H1 (cell line): Measurements from ENCODE around the gene LARP4B. TPM values are rescaled to one million over a fixed set of nuclear protein-coding genes. Genes with fewer than 3 reads are reported as not detected.

ENCODE experiments used
- CTCF ChIA-PET: fragments of 300-600 bp; sonication (Branson Sonifier 250); formaldehyde crosslinking; loops from one replicate; lab custom pipeline; 2021; ENCODE audit not compliant: partially characterized antibody; lab: Charles Lee
- POLR2A ChIA-PET: fragments of 300-600 bp; sonication (Branson Sonifier 250); formaldehyde crosslinking; loops from one replicate; lab custom pipeline; 2021; ENCODE audit warnings: inconsistent platforms; ENCODE audit not compliant: partially characterized antibody; lab: Charles Lee
- DNase-seq, 2 experiments: peaks; one replicate each; pipeline versions ENCODE4 v3.0.0 to v3.0.0-alpha.2; 2010 to 2022; ENCODE audit warnings: low spot score in 2 of 2, low read depth in 1 of 2, mixed read lengths in 1 of 2
- FAIRE-seq: peaks from 2 replicates; lab custom pipeline; 2011; peaks lifted over from hg19 to GRCh38; lab: Jason Lieb, UNC
- H2AFZ ChIP-seq: 2 replicates; pipeline ENCODE4 v1.8.1; 2012; ENCODE audit warnings: low read length, inconsistent platforms
- H2AK5ac ChIP-seq: 2 replicates; pipeline ENCODE4 v1.6.1; 2013; ENCODE audit warnings: low read depth, low read length
- H2BK120ac ChIP-seq: replicated peaks from 2 replicates; pipeline ENCODE3; 2013; ENCODE audit warnings: low read depth, low read length, inconsistent platforms
- H2BK12ac ChIP-seq: 2 replicates; pipeline ENCODE4 v1.6.1; 2013; ENCODE audit warnings: low read depth, low read length
- H2BK15ac ChIP-seq: 2 replicates; pipeline ENCODE4 v1.6.1; 2013; ENCODE audit warnings: low read length
- H2BK20ac ChIP-seq: 2 replicates; pipeline ENCODE4 v1.6.1; 2013; ENCODE audit warnings: low read length
- H2BK5ac ChIP-seq: 2 replicates; pipeline ENCODE4 v1.6.1; 2013; ENCODE audit warnings: low read depth, low read length
- H3K14ac ChIP-seq: 2 replicates; pipeline ENCODE4 v1.6.1; 2013; ENCODE audit warnings: inconsistent platforms; ENCODE audit not compliant: insufficient read length
- H3K18ac ChIP-seq: 2 replicates; pipeline ENCODE4 v1.6.1; 2013; ENCODE audit warnings: low read length; ENCODE audit errors: extremely low read depth
- H3K23ac ChIP-seq: 2 replicates; pipeline ENCODE4 v1.6.1; 2013; ENCODE audit warnings: inconsistent platforms; ENCODE audit not compliant: insufficient read length
- H3K23me2 ChIP-seq: 2 replicates; pipeline ENCODE4 v1.6.1; 2013; ENCODE audit warnings: low read depth, low read length
- H3K27ac ChIP-seq: 2 replicates; pipeline ENCODE4 v1.6.1; 2011; ENCODE audit warnings: low read depth, low read length, inconsistent platforms
- H3K27me3 ChIP-seq, 4 experiments: replicated peaks in 1 of 4; 1 replicate in 1 of 4; 2 replicates in 3 of 4; pipeline versions ENCODE4 v1.6.1 to v1.8.1; 2011 to 2013; ENCODE audit warnings: low read length in 3 of 4, mild to moderate bottlenecking in 3 of 4, inconsistent platforms in 2 of 4, mixed read lengths in 2 of 4, moderate library complexity in 1 of 4; ENCODE audit not compliant: control insufficient read depth in 3 of 4, insufficient read depth in 3 of 4; ENCODE audit errors: extremely low read depth in 1 of 4
- H3K36me3 ChIP-seq, 4 experiments: 2 replicates each; pipeline versions ENCODE4 v1.6.1 to v1.8.1; 2011 to 2013; ENCODE audit warnings: mild to moderate bottlenecking in 4 of 4, low read length in 3 of 4, moderate library complexity in 2 of 4, control low read depth in 1 of 4, inconsistent platforms in 1 of 4; ENCODE audit not compliant: insufficient read depth in 4 of 4, control insufficient read depth in 2 of 4
- H3K4ac ChIP-seq: replicated peaks from 2 replicates; pipeline ENCODE3; 2013; ENCODE audit warnings: low read length, low read depth, mixed read lengths, inconsistent platforms; ENCODE audit not compliant: insufficient read length
- H3K4me1 ChIP-seq, 4 experiments: replicated peaks in 1 of 4; 1 replicate in 1 of 4; 2 replicates in 3 of 4; pipeline versions ENCODE4 v1.6.1 to v1.8.1; 2011 to 2013; ENCODE audit warnings: low read length in 3 of 4, inconsistent platforms in 2 of 4, mixed read lengths in 1 of 4; ENCODE audit not compliant: insufficient read depth in 4 of 4, control insufficient read depth in 3 of 4
- H3K4me2 ChIP-seq, 2 experiments: 2 replicates each; pipeline versions ENCODE4 v1.6.1 to v1.8.1; 2011 to 2013; ENCODE audit warnings: low read depth in 2 of 2, low read length in 2 of 2, control low read depth in 1 of 2, inconsistent platforms in 1 of 2, mild to moderate bottlenecking in 1 of 2; ENCODE audit not compliant: insufficient read depth in 1 of 2
- H3K4me3 ChIP-seq, 4 experiments: fragments of 200-600, 300-600 bp in 1 of 4; sonication (generic), shearing (Covaris generic), sonication (Bioruptor Twin) in 1 of 4; 2 replicates each; pipeline versions ENCODE4 v1.5.1 to v1.8.1; 2011 to 2016; ENCODE audit warnings: low read length in 4 of 4, low read depth in 3 of 4, control low read depth in 2 of 4, inconsistent platforms in 2 of 4, mild to moderate bottlenecking in 2 of 4, mixed read lengths in 1 of 4, moderate library complexity in 1 of 4; ENCODE audit not compliant: insufficient read depth in 2 of 4; ENCODE audit errors: extremely low read depth in 1 of 4
- H3K56ac ChIP-seq: replicated peaks from 2 replicates; pipeline ENCODE3; 2013; ENCODE audit warnings: low read depth, mild to moderate bottlenecking, mixed read lengths, low read length, inconsistent platforms; ENCODE audit not compliant: insufficient read length
- H3K79me1 ChIP-seq: 2 replicates; pipeline ENCODE4 v1.6.1; 2013; ENCODE audit warnings: low read depth, low read length, control low read depth
- H3K79me2 ChIP-seq, 2 experiments: 2 replicates each; pipeline versions ENCODE4 v1.6.1 to v1.8.1; 2012 to 2013; ENCODE audit warnings: low read length in 2 of 2, mild to moderate bottlenecking in 2 of 2, inconsistent platforms in 1 of 2; ENCODE audit not compliant: insufficient read depth in 2 of 2, control insufficient read depth in 1 of 2
- H3K9ac ChIP-seq, 4 experiments: replicated peaks in 1 of 4; 1 replicate in 1 of 4; 2 replicates in 3 of 4; pipeline versions ENCODE4 v1.6.1 to v1.8.1; 2011 to 2013; ENCODE audit warnings: low read depth in 3 of 4, low read length in 3 of 4, control low read depth in 2 of 4, mild to moderate bottlenecking in 2 of 4, moderate library complexity in 2 of 4, inconsistent platforms in 1 of 4; ENCODE audit errors: extremely low read depth in 1 of 4
- H3K9me3 ChIP-seq, 2 experiments: 2 replicates each; pipeline versions ENCODE4 v1.6.1 to v1.8.1; 2012 to 2013; ENCODE audit warnings: mild to moderate bottlenecking in 2 of 2, moderate library complexity in 2 of 2, control low read depth in 1 of 2, inconsistent platforms in 1 of 2, low read depth in 1 of 2, low read length in 1 of 2, mixed read lengths in 1 of 2; ENCODE audit not compliant: insufficient read depth in 2 of 2
- H4K20me1 ChIP-seq, 2 experiments: replicated peaks in 1 of 2; 2 replicates each; pipeline versions ENCODE3 to v1.8.1; 2011 to 2013; ENCODE audit warnings: inconsistent platforms in 2 of 2, low read length in 2 of 2, mild to moderate bottlenecking in 1 of 2; ENCODE audit not compliant: insufficient read depth in 2 of 2, control insufficient read depth in 1 of 2
- H4K5ac ChIP-seq: 2 replicates; pipeline ENCODE4 v1.6.1; 2013; ENCODE audit warnings: low read length, low read depth, mixed read lengths, inconsistent platforms; ENCODE audit not compliant: insufficient read length
- H4K8ac ChIP-seq: 2 replicates; pipeline ENCODE4 v1.8.0; 2013; ENCODE audit warnings: mild to moderate bottlenecking, moderate library complexity, low read length, inconsistent platforms; ENCODE audit not compliant: insufficient read depth; ENCODE audit errors: extremely low read depth
- H4K91ac ChIP-seq: replicated peaks from 2 replicates; pipeline ENCODE3; 2013; ENCODE audit warnings: low read length, mixed read lengths, inconsistent platforms; ENCODE audit not compliant: insufficient read length
- CREB1 ChIP-seq: IDR thresholded peaks from 2 replicates; pipeline ENCODE4 v1.6.1; 2012; ENCODE audit warnings: inconsistent platforms
- USF2 ChIP-seq: IDR thresholded peaks from 2 replicates; pipeline ENCODE4 v1.6.1; 2011; ENCODE audit warnings: low read length, improper control_type of control experiment
- WGBS, 2 experiments: shearing (Covaris generic) in 1 of 2; methylation state at CpG; one replicate each; pipeline versions ENCODE4 v1.1.6 to v1.1.7; 2013 to 2015; ENCODE audit warnings: low lambda C conversion rate in 2 of 2, mixed read lengths in 2 of 2, inconsistent platforms in 1 of 2, low coverage in 1 of 2, missing lambda C conversion rate in 1 of 2; ENCODE audit not compliant: insufficient replicate concordance in 2 of 2, insufficient coverage in 1 of 2, insufficient read length in 1 of 2; ENCODE audit errors: extremely low coverage in 1 of 2, missing lambda C conversion rate in 1 of 2; 5-methylcytosine and 5-hydroxymethylcytosine counted together
- polyA plus RNA-seq, 7 experiments: library from polyadenylated mRNA; depleted of rRNA in 3 of 7; stranded (reverse) in 5 of 7; unstranded in 2 of 7; fragments of >200 nt in 5 of 7; fragments of 200-250 nt in 2 of 7; gene quantifications; 1 replicate in 5 of 7; 2 replicates in 1 of 7; 4 replicates in 1 of 7; pipeline versions ENCODE4 v1.2.1 to v1.2.3, GENCODE V29; 2011 to 2013; ENCODE audit warnings: missing spikeins in 2 of 7, mixed read lengths in 2 of 7
- total RNA-seq: library from RNA; stranded (reverse); fragmentation: NEBNext Ultra II Directional; extraction: Animal tissue kit (Norgen Biotek cat#: 25700); gene quantifications from 2 replicates; pipeline ENCODE4 v1.2.1, GENCODE V29; 2021

Gene LARP4B
- total and polyA plus RNA-seq, 2 of the 8 experiments (the other 6 are each of a cell fraction or from before 2014, with no cell fraction given) = 20.1 to 78.6 TPM

GRCh38 chr10:816091-816477 lies 115.4 kb downstream of the LARP4B start:
- H2AFZ ChIP-seq = no peak overlapping the region
- DNase-seq (no peak), FAIRE-seq (no peak)
- CTCF ChIA-PET = interaction anchor here (0.7 to 4.2 kb wide), 14 partner anchors 9 to 169 kb away, joined by 3 to 22 read pairs (median 5); no protein-coding TSS in a partner anchor
- peaks cover 39 to 86% (median 71%) of the 10 kb centered on the region in 4 experiments for H3K36me3 ChIP-seq
- no peak overlapping the region for H2BK20ac ChIP-seq
- H4K91ac ChIP-seq = no peak overlapping the region
- no peak overlapping the region; the same call in 1 of the 2 replicates for H4K8ac ChIP-seq
- no peak overlapping the region for H3K18ac ChIP-seq
- TF ChIP-seq USF2 (no peak), CREB1 (no peak)
- no peak overlapping the region for H3K27ac ChIP-seq
- H3K9ac ChIP-seq = no peak overlapping the region
- H2BK12ac ChIP-seq = no peak overlapping the region
- H2BK15ac ChIP-seq = no peak overlapping the region
- no peaks in the 10 kb centered on the region for H3K9me3 ChIP-seq
- H3K23me2 ChIP-seq = no peaks in the 10 kb centered on the region
- no peak overlapping the region for H3K4me2 ChIP-seq
- no peaks in the 10 kb centered on the region for H3K4me1 ChIP-seq
- H3K27me3 ChIP-seq = no peaks in the 10 kb centered on the region
- POLR2A ChIA-PET = no interaction called here
- H3K14ac ChIP-seq = no peak overlapping the region
- H2BK120ac ChIP-seq = no peak overlapping the region
- no peak overlapping the region for H4K5ac ChIP-seq
- no peaks in the 10 kb centered on the region for H3K79me2 ChIP-seq
- H3K4ac ChIP-seq = no peak overlapping the region
- H2BK5ac ChIP-seq = no peak overlapping the region
- H4K20me1 ChIP-seq = peaks cover 0 to 11% of the 10 kb centered on the region in 2 experiments
- H3K23ac ChIP-seq = no peak overlapping the region
- H3K4me3 ChIP-seq = no peak overlapping the region
- no peak overlapping the region for H2AK5ac ChIP-seq
- WGBS, 2 experiments = 95% methylated on average over 6 of the region's 6 CpGs; no CpG with 5 or more reads in 1 of the 2 experiments
- H3K79me1 ChIP-seq = peaks cover 2% of the 10 kb centered on the region; the same call in 1 of the 2 replicates
- no peak overlapping the region for H3K56ac ChIP-seq
